Neural cell (in vitro differentiated cells): Measurements from ENCODE around the gene RASD1.

ENCODE experiments used
- EZH2 ChIP-seq: fragments of 200-600, 300-800 bp; shearing (Covaris generic), sonication (generic); IDR thresholded peaks from 2 replicates; pipeline ENCODE4 v1.6.1; 2014; ENCODE audit warnings: antibody characterized with exemption, low read length, borderline replicate concordance, mild to moderate bottlenecking; ENCODE audit not compliant: insufficient read depth, poor library complexity, severe bottlenecking
- POLR2AphosphoS5 ChIP-seq: IDR thresholded peaks from 2 replicates; pipeline ENCODE4 v1.6.1; 2012
- TF ChIP-seq, protein P1 (sequence below): fragments of 450-650 bp; IDR thresholded peaks from 2 replicates; pipeline ENCODE4 v1.5.1; 2014; ENCODE audit warnings: antibody characterized with exemption, mild to moderate bottlenecking, moderate library complexity; ENCODE audit not compliant: poor library complexity, severe bottlenecking
- TF ChIP-seq, protein P2 (sequence below): IDR thresholded peaks from 2 replicates; pipeline ENCODE4 v1.6.1; 2012; ENCODE audit warnings: borderline replicate concordance

DNA sequence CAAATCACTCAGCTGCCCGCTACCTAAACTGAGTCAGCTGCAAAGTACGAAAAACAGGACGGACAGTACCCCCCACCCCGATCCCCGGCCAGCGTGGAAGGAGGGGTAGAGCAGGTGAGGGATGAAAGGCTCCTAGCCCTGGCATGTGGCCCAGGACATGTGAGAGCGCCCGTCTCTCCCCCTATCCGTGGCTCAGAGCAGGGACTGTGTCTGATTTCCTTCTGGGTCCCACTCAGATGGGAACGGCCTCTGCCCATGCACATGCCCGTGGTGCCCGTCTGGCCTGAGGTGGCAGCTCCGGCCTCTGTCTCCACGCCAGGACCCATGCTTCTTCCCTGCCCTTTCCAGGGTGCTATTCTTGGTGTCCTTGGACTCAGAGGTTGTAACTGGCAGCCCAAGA lies 30.2 kb upstream of the RASD1 start:
- TF ChIP-seq, protein P1, sequence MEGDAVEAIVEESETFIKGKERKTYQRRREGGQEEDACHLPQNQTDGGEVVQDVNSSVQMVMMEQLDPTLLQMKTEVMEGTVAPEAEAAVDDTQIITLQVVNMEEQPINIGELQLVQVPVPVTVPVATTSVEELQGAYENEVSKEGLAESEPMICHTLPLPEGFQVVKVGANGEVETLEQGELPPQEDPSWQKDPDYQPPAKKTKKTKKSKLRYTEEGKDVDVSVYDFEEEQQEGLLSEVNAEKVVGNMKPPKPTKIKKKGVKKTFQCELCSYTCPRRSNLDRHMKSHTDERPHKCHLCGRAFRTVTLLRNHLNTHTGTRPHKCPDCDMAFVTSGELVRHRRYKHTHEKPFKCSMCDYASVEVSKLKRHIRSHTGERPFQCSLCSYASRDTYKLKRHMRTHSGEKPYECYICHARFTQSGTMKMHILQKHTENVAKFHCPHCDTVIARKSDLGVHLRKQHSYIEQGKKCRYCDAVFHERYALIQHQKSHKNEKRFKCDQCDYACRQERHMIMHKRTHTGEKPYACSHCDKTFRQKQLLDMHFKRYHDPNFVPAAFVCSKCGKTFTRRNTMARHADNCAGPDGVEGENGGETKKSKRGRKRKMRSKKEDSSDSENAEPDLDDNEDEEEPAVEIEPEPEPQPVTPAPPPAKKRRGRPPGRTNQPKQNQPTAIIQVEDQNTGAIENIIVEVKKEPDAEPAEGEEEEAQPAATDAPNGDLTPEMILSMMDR = no peak
- TF ChIP-seq, protein P2, sequence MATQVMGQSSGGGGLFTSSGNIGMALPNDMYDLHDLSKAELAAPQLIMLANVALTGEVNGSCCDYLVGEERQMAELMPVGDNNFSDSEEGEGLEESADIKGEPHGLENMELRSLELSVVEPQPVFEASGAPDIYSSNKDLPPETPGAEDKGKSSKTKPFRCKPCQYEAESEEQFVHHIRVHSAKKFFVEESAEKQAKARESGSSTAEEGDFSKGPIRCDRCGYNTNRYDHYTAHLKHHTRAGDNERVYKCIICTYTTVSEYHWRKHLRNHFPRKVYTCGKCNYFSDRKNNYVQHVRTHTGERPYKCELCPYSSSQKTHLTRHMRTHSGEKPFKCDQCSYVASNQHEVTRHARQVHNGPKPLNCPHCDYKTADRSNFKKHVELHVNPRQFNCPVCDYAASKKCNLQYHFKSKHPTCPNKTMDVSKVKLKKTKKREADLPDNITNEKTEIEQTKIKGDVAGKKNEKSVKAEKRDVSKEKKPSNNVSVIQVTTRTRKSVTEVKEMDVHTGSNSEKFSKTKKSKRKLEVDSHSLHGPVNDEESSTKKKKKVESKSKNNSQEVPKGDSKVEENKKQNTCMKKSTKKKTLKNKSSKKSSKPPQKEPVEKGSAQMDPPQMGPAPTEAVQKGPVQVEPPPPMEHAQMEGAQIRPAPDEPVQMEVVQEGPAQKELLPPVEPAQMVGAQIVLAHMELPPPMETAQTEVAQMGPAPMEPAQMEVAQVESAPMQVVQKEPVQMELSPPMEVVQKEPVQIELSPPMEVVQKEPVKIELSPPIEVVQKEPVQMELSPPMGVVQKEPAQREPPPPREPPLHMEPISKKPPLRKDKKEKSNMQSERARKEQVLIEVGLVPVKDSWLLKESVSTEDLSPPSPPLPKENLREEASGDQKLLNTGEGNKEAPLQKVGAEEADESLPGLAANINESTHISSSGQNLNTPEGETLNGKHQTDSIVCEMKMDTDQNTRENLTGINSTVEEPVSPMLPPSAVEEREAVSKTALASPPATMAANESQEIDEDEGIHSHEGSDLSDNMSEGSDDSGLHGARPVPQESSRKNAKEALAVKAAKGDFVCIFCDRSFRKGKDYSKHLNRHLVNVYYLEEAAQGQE = no peak
- TF ChIP-seq EZH2 (no peak), POLR2AphosphoS5 (no peak)
